GM21825 (cell line): ENCODE results near the gene MINK1.
"Not testable (repeated sequence)": the region's sequence is repeated elsewhere in the genome, so short reads cannot be mapped to it uniquely, and the experiment has no call there.

Experiments used
- ATAC-seq: cut with Tn5 transposase; IDR thresholded peaks from one replicate; pipeline ENCODE4 v1.9.1; 2021; ENCODE audit warnings: mild to moderate bottlenecking, moderate library complexity; ENCODE audit not compliant: unreplicated experiment

MINK1 gene

GRCh38 chr17:4897198-4897687 is 64.1 kb downstream of the MINK1 start:
- no peak for ATAC-seq

- ATAC-seq = no peak
Measured at GRCh38 chr17:4897785-4898184, 64.6 kb downstream of the MINK1 start.

GRCh38 chr17:4898351-4898750 is 65.2 kb downstream of the MINK1 start:
- ATAC-seq = no peak

- no peak for ATAC-seq
Measured at GRCh38 chr17:4898927-4899326, 65.8 kb downstream of the MINK1 start.

- no peak for ATAC-seq
Measured at GRCh38 chr17:4899341-4900230, 66.4 kb downstream of the MINK1 start, which contains the start of gene C17orf107. C17orf107 (plus strand) TSS chr17:4899536; CDS start chr17:4899763, 227 bp downstream.

- ATAC-seq = no peak
Measured at GRCh38 chr17:4900231-4901107, 67.3 kb downstream of the MINK1 start.

GRCh38 chr17:4901108-4901647 is 68.0 kb downstream of the MINK1 start:
- ATAC-seq = no peak

GRCh38 chr17:4901648-4902344 is 68.7 kb downstream of the MINK1 start:
- no peak for ATAC-seq

GRCh38 chr17:4902540-4902939 is 69.4 kb downstream of the MINK1 start:
- ATAC-seq = no peak

GRCh38 chr17:4903051-4903818 is 70.1 kb downstream of the MINK1 start, which contains the start of gene CHRNE:
CHRNE (minus strand) TSS chr17:4903098; CDS start chr17:4903063, 35 bp downstream.
- ATAC-seq = no peak

- not testable (repeated sequence) for ATAC-seq
Measured at GRCh38 chr17:4906642-4907041, 73.5 kb downstream of the MINK1 start.

- no peak for ATAC-seq
Measured at GRCh38 chr17:4908301-4908700, 75.2 kb downstream of the MINK1 start.

GRCh38 chr17:4908711-4909496 is 75.8 kb downstream of the MINK1 start:
- no peak for ATAC-seq

- ATAC-seq = no peak
Measured at GRCh38 chr17:4913994-4914393, 80.9 kb downstream of the MINK1 start.

GRCh38 chr17:4914551-4914950 is 81.4 kb downstream of the MINK1 start:
- ATAC-seq = not testable (repeated sequence)

- no peak for ATAC-seq
Measured at GRCh38 chr17:4919511-4920047, 86.4 kb downstream of the MINK1 start.

- ATAC-seq = no peak
Measured at GRCh38 chr17:4920351-4921048, 87.4 kb downstream of the MINK1 start.

GRCh38 chr17:4921320-4921719 is 88.2 kb downstream of the MINK1 start:
- ATAC-seq = no peak
